ENCODE measurements around the gene SETDB1. TPM values are rescaled to one million over a fixed set of nuclear protein-coding genes. Genes with fewer than 3 reads are reported as not detected.

SETDB1 gene
- total RNA-seq, result 35.9 and 42.5 TPM in 2 replicates

GRCh38 chr1:150926097-150926741 is at the start of gene SETDB1:
TSS of gene SETDB1 (plus strand) at chr1:150926363. CDS start at chr1:150927715, 1,352 bp downstream.

DNA sequence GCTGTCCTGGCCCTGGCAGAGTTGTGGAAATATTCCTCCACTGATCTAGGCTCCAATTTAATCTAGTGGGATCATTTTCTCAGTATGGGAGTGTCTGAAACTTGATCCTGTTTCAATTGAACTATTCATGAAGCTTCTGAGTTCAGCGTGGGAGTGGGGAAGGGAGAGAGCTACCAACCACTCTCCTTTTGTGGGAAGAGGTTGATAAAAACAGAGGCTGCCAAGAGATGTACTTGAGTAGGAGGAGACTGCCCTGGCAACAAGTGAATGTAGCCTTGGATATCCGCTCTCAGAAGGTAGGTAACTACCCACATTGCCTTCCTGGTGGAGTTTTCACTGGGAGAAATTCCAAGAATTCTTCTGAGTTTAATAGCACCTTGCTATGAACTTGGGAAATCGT is 39.1 kb upstream of the SETDB1 start, which contains the start of gene CTXND2:
TSS of gene CTXND2 (plus strand) at position 119 of the 400 bp plus-strand sequence. CDS start 25,179 bp downstream, outside the sequence.

DNA sequence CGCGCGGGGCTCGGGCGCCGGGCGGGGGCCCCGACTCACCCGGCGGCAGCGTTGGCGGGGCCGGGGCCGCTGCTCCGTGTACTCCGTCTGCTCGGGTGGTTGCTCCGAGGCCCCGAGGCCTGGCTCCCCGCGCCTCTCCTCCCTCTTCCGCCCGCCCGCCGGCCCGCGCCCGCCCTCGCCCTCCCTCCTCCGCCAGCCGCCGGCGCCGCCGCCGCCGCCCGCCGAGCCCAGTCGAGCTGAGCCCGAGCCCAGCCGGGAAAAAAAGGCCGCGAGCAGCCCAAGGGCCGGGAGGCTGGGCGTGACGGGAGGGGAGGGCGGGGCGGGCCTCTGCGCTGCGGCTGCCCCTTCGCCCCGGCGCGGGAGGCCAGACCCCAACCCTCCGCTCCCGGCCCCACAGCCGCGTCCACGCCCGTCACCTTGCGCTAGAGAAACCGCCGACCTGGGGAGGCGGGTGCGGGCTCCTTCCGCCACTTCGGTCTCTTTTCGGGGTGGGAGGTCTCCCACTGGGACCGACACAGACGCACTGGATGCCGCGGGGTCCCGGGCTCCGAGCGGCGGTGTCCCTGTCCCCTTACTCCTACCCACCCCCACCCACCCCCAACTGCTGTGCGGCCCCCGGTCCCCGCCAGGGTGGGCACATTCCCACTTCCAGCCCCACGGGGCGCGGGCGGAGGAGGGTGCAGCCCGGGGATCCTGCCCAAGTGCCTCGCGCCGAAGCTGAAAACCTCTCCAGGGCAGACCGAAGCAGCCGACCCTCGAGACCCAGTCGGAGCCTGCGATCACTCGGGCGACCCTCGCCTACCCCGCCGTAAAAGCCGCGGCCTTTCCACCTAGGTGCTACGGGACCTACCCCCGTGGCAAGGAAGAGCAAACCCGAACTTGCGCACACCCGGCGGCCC is 48.7 kb downstream of the SETDB1 start, which contains the start of gene CERS2:
TSS of gene CERS2 (minus strand) at position 256 of the 899 bp plus-strand sequence. CDS start 5,745 bp downstream, outside the sequence.

GRCh38 chr1:150981805-150982712 is 55.9 kb downstream of the SETDB1 start, which contains the start of gene ANXA9:
TSS of gene ANXA9 (plus strand) at chr1:150982292. CDS start at chr1:150983106, 814 bp downstream.

GRCh38 chr1:151006327-151007052 is 80.3 kb downstream of the SETDB1 start, which contains the start of gene MINDY1:
TSS of gene MINDY1 (minus strand) at chr1:151006902. CDS start at chr1:151002617, 4,285 bp downstream.

DNA sequence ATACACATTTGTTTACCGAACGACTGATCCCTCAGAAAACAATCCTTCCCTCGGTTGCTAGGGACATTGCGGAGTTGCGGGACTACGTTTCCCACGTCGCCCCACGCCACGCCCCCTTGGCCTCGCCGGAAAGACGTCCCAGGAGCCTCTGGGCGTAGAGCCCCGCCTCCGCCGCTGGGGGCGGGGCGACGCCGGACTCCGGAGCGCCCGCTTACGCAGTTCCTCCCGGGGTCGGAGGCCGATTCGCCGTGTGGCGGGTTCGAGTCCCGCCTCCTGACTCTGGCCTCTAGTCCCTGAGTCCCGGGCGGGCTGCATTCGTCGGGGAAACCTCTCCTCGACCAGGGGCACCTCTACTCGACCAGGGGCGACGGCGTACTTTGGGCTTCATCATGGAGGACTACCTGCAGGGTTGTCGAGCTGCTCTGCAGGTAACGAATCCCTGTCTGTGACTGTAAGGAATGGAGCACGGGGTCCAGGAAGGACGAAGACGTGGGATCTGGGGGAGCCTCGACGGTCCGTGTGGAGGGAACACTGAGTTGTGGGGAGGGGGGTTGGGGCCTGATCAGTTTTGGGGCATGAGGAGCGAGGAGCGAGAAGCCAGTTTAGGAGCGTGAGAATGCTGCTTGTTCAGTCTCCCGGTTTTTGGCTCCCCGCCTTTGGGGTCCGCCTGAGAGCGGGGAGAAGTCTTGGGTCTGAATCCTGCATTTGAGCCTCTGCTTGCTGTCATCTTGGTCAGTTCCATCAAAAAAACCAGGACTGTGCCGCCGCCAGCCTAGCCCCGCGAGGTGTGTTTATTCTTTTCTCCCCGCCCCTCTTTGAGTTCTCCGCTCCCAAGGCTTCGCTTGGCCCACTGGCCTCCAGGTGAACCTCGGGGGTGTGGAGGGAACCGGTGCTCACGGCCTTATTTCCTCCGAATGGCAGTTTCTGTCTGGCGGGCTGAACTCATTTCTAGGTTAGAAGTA is 82.4 kb downstream of the SETDB1 start, which contains the start of gene PRUNE1:
TSS of gene PRUNE1 (plus strand) at position 206 of the 962 bp plus-strand sequence. CDS start at position 390, 184 bp downstream.

Other genes starting within 250 kb of the SETDB1 start
- 13.6 and 15.3 TPM in 2 replicates for gene GOLPH3L, start 229.2 kb upstream of the SETDB1 start, total RNA-seq
- gene HORMAD1, start 205.5 kb upstream of the SETDB1 start, total RNA-seq, result not detected in 2 replicates
- gene CTSS, start 160.6 kb upstream of the SETDB1 start, total RNA-seq, result 2.3 and 6.1 TPM in 2 replicates
- gene CTSK, start 118.1 kb upstream of the SETDB1 start, total RNA-seq, result 224 and 295 TPM in 2 replicates
- 46.3 and 54.3 TPM in 2 replicates for gene ARNT, start 49.8 kb upstream of the SETDB1 start, total RNA-seq
- gene CTXND2, start 39.2 kb upstream of the SETDB1 start, total RNA-seq, result not detected in 2 replicates
- gene CERS2, start 48.5 kb downstream of the SETDB1 start, total RNA-seq, result 87.1 and 170 TPM in 2 replicates
- 0.17 and 0.29 TPM in 2 replicates for gene ANXA9, start 55.9 kb downstream of the SETDB1 start, total RNA-seq
- gene MINDY1, start 80.5 kb downstream of the SETDB1 start, total RNA-seq, result 13.4 and 15.0 TPM in 2 replicates
- 7.1 and 9.8 TPM in 2 replicates for gene PRUNE1, start 82.1 kb downstream of the SETDB1 start, total RNA-seq
- under 0.01 and 0.17 TPM in 2 replicates for gene BNIPL, start 110.2 kb downstream of the SETDB1 start, total RNA-seq
- gene C1orf56, start 121.4 kb downstream of the SETDB1 start, total RNA-seq, result 1.7 and 4.8 TPM in 2 replicates
- 36.5 and 40.7 TPM in 2 replicates for gene CDC42SE1, start 133.3 kb downstream of the SETDB1 start, total RNA-seq
- gene MLLT11, start 134.0 kb downstream of the SETDB1 start, total RNA-seq, result 2.9 and 3.1 TPM in 2 replicates
- 14.0 and 23.7 TPM in 2 replicates for gene GABPB2, start 144.4 kb downstream of the SETDB1 start, total RNA-seq
- 1.2 and 1.3 TPM in 2 replicates for gene SEMA6C, start 220.3 kb downstream of the SETDB1 start, total RNA-seq
- gene TNFAIP8L2, start 230.3 kb downstream of the SETDB1 start, total RNA-seq, result not detected in 2 replicates
- 5.8 and 6.1 TPM in 2 replicates for gene LYSMD1, start 239.5 kb downstream of the SETDB1 start, total RNA-seq
- 21.8 and 27.5 TPM in 2 replicates for gene SCNM1, start 239.8 kb downstream of the SETDB1 start, total RNA-seq
- 0.17 and 0.29 TPM in 2 replicates for gene TMOD4, start 249.6 kb downstream of the SETDB1 start, total RNA-seq